BLaER1 (cell line): ENCODE data around the gene UBA52.

ENCODE experiments used
- H3K27ac ChIP-seq: shearing (Covaris generic); formaldehyde crosslinking; 2 replicates; pipeline ENCODE4 v1.8.1; 2022
- H3K27me3 ChIP-seq: shearing (Covaris generic); formaldehyde crosslinking; 2 replicates; pipeline ENCODE4 v1.8.1; 2022
- H3K36me3 ChIP-seq: shearing (Covaris generic); formaldehyde crosslinking; 2 replicates; pipeline ENCODE4 v1.8.1; 2022
- H3K4me1 ChIP-seq: shearing (Covaris generic); formaldehyde crosslinking; 2 replicates; pipeline ENCODE4 v1.8.1; 2022
- H3K4me2 ChIP-seq: shearing (Covaris generic); formaldehyde crosslinking; 2 replicates; pipeline ENCODE4 v1.8.1; 2022
- H3K4me3 ChIP-seq: shearing (Covaris generic); formaldehyde crosslinking; 2 replicates; pipeline ENCODE4 v1.8.1; 2022
- H3K9ac ChIP-seq: shearing (Covaris generic); formaldehyde crosslinking; 2 replicates; pipeline ENCODE4 v1.8.1; 2022
- H3K9me3 ChIP-seq: shearing (Covaris generic); formaldehyde crosslinking; 2 replicates; pipeline ENCODE4 v1.8.1; 2022
- H4K20me1 ChIP-seq: shearing (Covaris generic); formaldehyde crosslinking; 2 replicates; pipeline ENCODE4 v1.8.1; 2022
- Cebpa-rat ChIP-seq: shearing (Covaris generic); IDR thresholded peaks from 2 replicates; pipeline ENCODE4 v1.8.1; 2022

The UBA52 gene

DNA sequence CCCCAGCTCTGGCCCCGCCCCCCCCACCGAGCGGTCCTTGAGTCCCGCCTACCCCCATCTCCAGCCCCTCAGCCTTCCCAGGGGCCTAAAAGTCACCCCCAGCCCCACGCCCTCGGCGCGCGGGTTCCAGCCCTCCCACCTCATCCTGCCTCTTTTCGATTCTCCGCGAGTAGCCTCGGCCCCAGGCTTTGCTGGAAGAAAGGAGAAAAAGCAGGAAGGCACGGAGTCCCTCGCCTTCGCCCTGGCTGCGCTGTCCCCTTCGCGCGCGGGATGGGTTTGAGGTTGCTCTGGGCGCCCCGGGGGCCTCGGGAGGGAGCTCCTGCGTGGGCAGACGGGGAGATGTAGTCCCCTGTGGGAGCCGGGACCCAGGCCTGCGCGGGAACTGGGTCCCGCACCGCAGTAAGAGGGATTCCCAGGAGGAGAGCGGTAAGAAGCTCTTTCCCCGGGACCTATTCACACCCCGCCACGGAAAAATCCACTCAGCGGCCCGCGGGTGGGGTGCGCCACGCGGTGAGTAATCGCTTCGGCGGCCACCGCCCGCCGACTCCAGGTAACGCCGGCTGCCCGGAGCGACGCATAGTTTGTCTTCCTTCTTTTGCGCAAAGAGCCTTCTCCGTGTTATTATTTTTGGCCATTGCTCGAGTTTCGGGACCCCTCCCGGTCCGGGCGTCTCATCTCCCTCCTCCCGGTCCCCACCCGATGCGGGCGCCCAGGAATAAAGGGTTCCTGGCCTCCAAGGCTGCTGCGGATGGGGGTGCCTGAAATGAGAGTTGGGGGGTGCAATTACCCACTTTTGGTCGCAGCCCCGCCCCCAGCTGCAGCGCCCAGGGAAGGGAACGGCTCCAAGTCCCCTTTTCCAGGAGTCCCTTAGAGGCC lies 35.8 kb downstream of the UBA52 start:
- H4K20me1 ChIP-seq: peaks cover 91% of the 10 kb centered on the region
- H3K9me3 ChIP-seq: no peaks in the 10 kb centered on the region
- peaks cover 42% of the 10 kb centered on the region for H3K4me1 ChIP-seq
- H3K27me3 ChIP-seq: peaks cover 100% of the 10 kb centered on the region
- H3K36me3 ChIP-seq: no peaks in the 10 kb centered on the region
- no peak overlapping the region for H3K27ac ChIP-seq
- TF ChIP-seq Cebpa-rat: no peak
- H3K4me3 ChIP-seq: no peak overlapping the region
- H3K4me2 ChIP-seq: peak overlapping the region; percentile 24; the same call in 1 of the 2 replicates
- no peak overlapping the region for H3K9ac ChIP-seq

DNA sequence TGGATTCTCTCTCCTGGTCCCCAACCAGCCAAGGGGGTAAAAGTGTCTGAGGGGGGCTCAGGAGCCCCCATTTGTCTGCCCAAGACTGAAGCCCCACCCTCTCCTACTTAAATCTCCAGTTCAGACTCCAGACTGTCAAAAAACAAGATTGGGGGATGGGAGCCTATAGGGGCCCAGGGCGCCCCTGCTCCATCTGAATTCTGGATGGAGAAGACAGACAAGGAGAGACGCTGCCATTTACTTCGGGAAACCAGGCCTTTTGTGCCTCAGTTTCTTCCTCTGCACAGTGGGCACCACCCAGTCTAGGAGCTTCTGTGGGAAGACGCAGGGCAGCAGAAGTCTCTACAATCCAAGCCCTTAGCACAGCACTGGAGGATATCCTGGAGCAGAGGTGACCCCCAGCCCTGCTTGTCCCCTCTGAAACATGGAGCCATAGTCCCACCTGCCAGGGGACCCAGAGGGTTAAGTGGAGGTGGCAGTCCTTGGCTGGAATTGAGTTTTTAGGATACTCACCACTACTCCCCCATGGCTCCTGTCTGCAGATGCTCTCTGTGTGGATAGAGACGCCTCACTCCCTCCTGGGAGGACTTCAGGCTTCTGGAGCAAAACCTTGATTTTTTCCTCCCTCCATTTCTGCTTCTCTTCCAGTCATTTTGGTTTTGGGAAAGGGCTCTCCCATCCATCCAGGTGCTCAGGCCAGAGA lies 36.6 kb downstream of the UBA52 start:
- TF ChIP-seq Cebpa-rat: no peak
- H3K27ac ChIP-seq: no peak overlapping the region
- H3K4me2 ChIP-seq: no peak overlapping the region
- H3K4me1 ChIP-seq: peaks cover 48% of the 10 kb centered on the region
- H3K4me3 ChIP-seq: no peak overlapping the region
- no peak overlapping the region for H3K9ac ChIP-seq
- H3K27me3 ChIP-seq: peaks cover 100% of the 10 kb centered on the region
- H4K20me1 ChIP-seq: peaks cover 91% of the 10 kb centered on the region
- H3K9me3 ChIP-seq: no peaks in the 10 kb centered on the region
- H3K36me3 ChIP-seq: no peaks in the 10 kb centered on the region

DNA sequence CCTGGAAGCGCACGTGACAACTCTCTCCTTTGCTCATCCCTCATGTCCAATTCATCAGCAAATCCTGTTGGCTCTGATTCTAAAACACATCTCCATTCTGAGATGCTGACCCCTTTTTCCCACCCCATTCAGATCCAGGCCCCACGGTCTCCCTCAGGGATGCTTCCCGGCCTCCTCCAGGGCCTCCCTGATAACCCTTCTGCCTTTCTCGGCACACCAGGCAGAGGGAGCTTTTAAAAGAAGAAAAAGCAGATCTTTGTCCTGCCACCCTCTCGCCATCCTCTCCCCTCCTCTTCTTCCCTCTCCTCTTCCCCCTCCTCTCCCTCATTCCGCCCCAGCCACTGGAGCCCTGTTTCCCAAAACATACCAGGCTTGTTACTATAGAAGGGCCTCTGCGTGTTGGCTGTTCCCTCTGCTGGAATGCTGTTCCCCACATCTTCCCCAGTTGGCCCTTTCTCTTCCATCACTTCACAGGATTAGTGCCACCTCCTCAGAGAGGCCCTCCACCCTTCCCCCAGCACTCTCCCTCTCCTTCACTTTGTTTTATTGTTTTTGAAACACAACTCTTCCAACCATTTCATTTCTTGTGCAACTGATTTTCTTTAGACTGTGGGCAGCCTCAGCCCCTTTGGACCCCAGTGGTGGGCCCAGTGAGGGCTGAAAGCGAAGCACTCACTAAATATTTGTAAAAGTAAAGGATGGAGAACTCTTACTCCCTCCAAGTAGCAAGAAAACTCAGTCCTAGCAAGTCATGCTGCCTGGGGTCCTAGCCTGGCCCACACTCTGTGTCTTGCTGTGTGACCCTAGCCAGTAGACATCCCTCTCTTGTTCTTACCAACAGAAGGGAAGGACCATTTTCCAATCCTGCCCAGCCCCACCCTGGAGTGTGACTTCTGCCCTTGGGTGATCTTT lies 37.4 kb downstream of the UBA52 start:
- H3K4me3 ChIP-seq: no peak overlapping the region
- peaks cover 48% of the 10 kb centered on the region for H3K4me1 ChIP-seq
- H3K4me2 ChIP-seq: no peak overlapping the region
- no peak for TF ChIP-seq Cebpa-rat
- H3K9me3 ChIP-seq: no peaks in the 10 kb centered on the region
- H3K27ac ChIP-seq: no peak overlapping the region
- no peaks in the 10 kb centered on the region for H3K36me3 ChIP-seq
- peaks cover 100% of the 10 kb centered on the region for H3K27me3 ChIP-seq
- H4K20me1 ChIP-seq: peaks cover 92% of the 10 kb centered on the region
- H3K9ac ChIP-seq: no peak overlapping the region

DNA sequence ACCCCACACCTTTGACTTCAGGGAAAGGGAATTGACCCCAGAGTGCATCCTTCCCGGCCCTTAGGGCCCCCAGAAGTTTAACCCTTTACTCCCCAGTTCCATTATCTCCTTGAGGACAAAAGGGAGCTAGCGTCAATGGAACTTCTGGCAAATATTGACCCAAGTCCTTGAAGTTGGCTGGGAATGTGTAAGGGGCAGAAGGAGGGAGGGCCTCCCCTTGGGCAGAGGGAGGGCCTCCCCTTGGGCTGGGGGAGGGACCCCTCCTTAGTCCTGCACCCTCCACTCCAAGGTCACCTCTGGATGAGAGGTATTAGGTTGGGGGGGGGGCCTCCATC lies 38.0 kb downstream of the UBA52 start:
- peaks cover 100% of the 10 kb centered on the region for H3K27me3 ChIP-seq
- no peaks in the 10 kb centered on the region for H3K9me3 ChIP-seq
- H3K27ac ChIP-seq: no peak overlapping the region
- no peak for TF ChIP-seq Cebpa-rat
- peaks cover 92% of the 10 kb centered on the region for H4K20me1 ChIP-seq
- H3K4me3 ChIP-seq: no peak overlapping the region
- H3K9ac ChIP-seq: no peak overlapping the region
- H3K36me3 ChIP-seq: no peaks in the 10 kb centered on the region
- no peak overlapping the region for H3K4me2 ChIP-seq
- peaks cover 48% of the 10 kb centered on the region for H3K4me1 ChIP-seq

DNA sequence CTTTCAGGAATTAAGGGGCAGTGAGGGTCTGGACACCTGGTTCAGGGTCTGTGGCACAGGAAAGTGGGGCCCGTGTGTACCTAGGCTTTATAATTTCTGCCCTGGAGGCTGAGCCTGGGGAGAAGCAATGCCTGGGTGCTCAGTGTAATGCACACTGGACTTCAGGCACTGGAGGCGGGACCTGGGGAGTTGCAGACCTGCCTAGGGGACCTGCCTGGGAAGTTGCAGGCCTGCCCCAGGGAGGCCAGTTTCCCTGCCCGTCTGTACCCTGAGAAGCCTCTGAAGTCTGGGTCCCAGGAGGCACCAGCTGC lies 38.5 kb downstream of the UBA52 start:
- TF ChIP-seq Cebpa-rat: no peak
- Histone ChIP-seq H3K4me1 (peaks cover 48% of the 10 kb centered on the region), H4K20me1 (peaks cover 89% of the 10 kb centered on the region), H3K9ac (no peak overlapping the region), H3K4me2 (peak overlapping the region; percentile 93), H3K4me3 (peak overlapping the region; percentile 65; the same call in 1 of the 2 replicates), H3K9me3 (no peaks in the 10 kb centered on the region), H3K27me3 (peaks cover 100% of the 10 kb centered on the region), H3K36me3 (no peaks in the 10 kb centered on the region), H3K27ac (no peak overlapping the region)

DNA sequence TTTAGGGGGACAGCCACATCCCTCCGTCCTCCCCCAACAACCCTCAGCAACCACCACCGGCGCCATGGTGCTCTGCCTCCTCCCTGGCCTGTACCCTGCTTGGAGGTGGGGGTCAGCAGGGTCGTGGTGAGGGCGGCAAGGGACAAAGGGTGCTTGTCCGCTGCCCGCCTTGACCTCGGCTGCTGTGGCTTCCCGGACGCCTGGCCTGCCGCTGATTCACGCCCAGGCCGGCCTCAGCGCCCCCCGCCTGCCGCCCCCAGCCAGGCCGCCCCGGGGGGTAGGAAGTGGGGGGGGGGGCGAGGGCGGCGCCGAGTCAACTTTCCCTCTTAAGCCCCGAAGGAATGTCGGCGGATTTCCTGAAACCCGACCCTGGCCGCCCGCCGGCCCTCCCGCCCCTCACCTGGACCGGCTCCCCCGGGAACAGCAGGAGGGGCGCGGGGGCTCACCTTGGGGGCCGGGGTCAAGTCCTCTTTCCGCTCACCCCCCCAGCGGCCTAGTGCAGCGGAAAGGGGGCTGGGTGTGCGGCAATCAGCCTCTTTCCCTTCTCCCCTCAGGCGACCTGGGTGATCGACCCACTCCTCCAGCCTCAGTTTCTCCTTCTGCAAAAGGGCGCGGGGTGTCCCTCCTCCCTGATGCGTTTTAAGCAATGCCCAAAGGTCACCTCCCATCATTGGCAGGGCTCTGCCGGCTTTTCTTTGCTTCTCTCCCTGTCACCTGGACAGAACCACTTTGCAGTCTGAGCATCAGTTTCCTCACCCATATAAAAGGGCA lies 39.1 kb downstream of the UBA52 start:
- Histone ChIP-seq H3K9me3 (no peaks in the 10 kb centered on the region), H3K4me3 (peak overlapping the region; percentile 65), H3K4me2 (peak overlapping the region; percentile 93), H3K9ac (no peak overlapping the region), H3K27me3 (peaks cover 100% of the 10 kb centered on the region), H3K4me1 (peaks cover 44% of the 10 kb centered on the region), H3K36me3 (no peaks in the 10 kb centered on the region), H4K20me1 (peaks cover 83% of the 10 kb centered on the region), H3K27ac (no peak overlapping the region)
- TF ChIP-seq Cebpa-rat: no peak

DNA sequence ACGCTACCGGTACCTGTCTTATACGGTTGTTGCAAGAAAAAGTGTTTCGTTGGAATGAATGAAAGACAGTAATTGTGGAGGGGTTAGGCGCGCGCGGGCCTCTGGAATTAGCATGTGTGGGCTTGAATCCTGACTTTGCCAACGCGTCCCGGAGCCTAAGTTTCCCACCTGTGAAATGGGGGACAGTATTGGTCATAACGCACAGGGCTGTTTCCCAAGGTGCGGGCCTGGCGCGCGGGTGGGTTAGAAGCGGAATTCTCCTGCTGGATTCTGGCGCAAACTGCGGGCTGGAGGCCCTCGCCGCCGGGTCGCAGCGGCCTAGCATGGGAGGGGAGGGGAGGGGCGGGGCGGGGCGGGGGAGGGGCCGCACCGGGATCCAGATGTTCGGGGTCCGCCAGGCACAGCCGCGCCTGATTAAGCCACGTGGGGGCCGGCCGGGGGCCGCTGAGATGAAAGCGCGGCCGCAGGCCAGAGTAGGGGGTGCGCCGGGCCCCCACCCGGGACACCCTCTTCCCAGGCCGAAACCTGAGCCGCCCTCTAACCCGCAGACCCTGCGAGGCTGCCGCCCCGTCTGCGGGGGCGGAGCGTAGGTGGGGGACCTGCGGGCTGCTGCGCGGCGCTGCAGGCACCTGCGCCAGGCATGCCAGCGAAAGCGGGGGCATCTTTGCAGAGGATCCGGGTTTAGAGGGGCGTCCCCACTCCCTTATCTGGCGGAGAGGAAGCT lies 39.8 kb downstream of the UBA52 start:
- Histone ChIP-seq H3K9ac (no peak overlapping the region), H3K27ac (no peak overlapping the region), H3K4me1 (peaks cover 36% of the 10 kb centered on the region), H3K36me3 (no peaks in the 10 kb centered on the region), H4K20me1 (peaks cover 77% of the 10 kb centered on the region), H3K9me3 (no peaks in the 10 kb centered on the region; the same call in 1 of the 2 replicates), H3K4me3 (peak overlapping the region; percentile 65), H3K27me3 (peaks cover 100% of the 10 kb centered on the region), H3K4me2 (peak overlapping the region; percentile 93)
- no peak for TF ChIP-seq Cebpa-rat

DNA sequence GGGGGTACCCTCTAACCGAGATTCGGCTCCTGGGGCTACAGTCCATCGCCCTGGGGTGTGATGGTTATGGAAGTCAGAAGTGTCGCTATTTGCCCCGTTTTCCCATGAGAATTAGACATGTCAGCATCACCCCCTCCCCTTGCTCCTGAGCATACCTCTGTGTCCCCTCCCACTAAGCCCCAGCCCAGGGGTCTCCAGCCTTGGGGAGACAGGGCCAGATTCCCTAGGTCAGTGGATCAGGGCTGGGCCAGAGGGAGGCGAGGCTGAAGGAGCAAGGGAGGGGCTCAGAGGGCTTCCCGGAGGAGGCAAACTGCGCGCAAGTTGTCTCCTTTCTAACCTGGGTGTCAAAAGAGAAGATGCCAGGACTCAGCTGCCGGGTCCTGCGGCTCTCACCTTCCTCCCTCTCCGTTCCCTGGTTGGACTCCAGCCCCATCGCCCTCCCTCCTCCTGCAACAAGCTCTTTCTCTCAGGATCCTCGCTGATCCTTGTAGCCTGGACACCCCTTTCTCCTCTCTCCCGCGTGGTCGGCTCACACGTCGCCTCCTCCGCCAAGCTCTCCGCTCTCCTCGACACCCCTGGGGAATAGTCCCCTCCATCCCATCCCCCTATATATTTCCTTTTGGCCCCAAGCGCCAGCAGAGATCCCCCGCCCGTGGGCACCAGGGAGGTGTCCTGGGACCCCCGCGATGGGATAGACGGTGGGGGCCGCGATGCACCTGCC lies 40.6 kb downstream of the UBA52 start:
- Histone ChIP-seq H3K27me3 (peaks cover 99% of the 10 kb centered on the region), H3K4me2 (peak overlapping the region; percentile 93), H3K36me3 (no peaks in the 10 kb centered on the region), H3K4me3 (peak overlapping the region; percentile 65), H3K4me1 (peaks cover 36% of the 10 kb centered on the region), H4K20me1 (peaks cover 76% of the 10 kb centered on the region), H3K27ac (no peak overlapping the region), H3K9ac (no peak overlapping the region), H3K9me3 (peaks cover 7% of the 10 kb centered on the region)
- TF ChIP-seq Cebpa-rat: no peak
